Suprapubic skin (tissue), 4 donors: Measurements from ENCODE around the gene LAPTM5.

Experiments
- CTCF ChIP-seq, 2 donors: fragments of 200-600 bp in 1 of 2; fragments of 450-650 bp in 1 of 2; sonication (generic) in 1 of 2; IDR thresholded peaks; one replicate each; pipeline ENCODE4 v1.5.1; 2016 to 2019; ENCODE audit warnings: antibody characterized with exemption in 2 of 2, mild to moderate bottlenecking in 1 of 2, moderate library complexity in 1 of 2
- EP300 ChIP-seq: sonication (generic); formaldehyde crosslinking; IDR thresholded peaks from one replicate; pipeline ENCODE4 v1.6.1; 2017; ENCODE audit warnings: antibody characterized with exemption
- POLR2A ChIP-seq, 2 donors: fragments of 450-650 bp; IDR thresholded peaks; one replicate each; pipeline ENCODE4 v1.6.1; 2017; ENCODE audit warnings: antibody characterized with exemption in 2 of 2, mild to moderate bottlenecking in 2 of 2, moderate library complexity in 2 of 2
- POLR2AphosphoS5 ChIP-seq, 3 donors: sonication (generic); formaldehyde crosslinking; IDR thresholded peaks; one replicate each; pipeline ENCODE4 v1.6.1; 2017; ENCODE audit warnings: antibody characterized with exemption in 3 of 3

DNA sequence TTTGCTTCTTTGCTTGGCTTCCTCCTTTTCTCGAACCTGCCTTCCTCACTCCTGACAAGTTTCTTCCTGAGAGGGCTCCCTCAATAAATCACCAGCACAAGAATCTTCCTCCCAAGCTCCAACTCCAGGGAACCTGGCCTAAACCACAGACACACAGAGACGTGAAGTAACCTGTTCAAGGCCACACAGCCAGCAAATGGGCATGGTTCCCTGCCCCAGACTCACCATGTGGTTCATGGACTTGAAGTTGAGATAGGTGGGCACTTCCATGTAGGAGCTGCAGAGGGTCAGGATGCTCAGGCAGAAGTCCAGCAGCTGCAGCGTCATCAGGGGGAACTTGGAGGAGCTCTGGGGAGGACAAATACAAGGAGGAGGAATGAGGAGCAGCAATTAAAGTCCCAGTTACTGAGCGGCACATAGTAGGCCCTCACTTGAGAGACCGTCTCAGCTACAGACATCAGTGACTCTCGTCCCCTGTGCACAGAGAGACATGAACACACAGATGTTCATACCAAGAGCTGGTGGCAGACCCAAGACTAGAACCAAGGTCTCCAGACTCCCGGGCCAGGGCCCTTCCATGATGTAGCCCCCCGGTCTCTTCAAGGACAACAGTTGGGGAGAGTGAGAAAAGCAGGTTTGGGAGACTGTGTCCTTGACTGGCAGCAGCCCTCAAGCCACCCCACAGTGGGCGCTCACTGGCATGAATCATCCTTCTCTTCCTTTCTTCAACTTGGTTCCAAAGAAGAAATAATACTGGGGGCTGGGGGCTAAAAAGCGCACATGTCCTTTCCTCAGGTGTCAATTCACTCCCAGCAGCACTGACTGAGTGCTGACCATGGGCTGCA is 18.6 kb downstream of the LAPTM5 start:
- no peak for TF ChIP-seq POLR2AphosphoS5 (IDR thresholded peaks at IDR 0.05)
- TF ChIP-seq CTCF (IDR thresholded peaks at IDR 0.05): no peak
- TF ChIP-seq POLR2A (IDR thresholded peaks at IDR 0.05): no peak
- TF ChIP-seq EP300: no peak
